WTC11 (cell line): Measurements from ENCODE around the gene CSTA. TPM values are rescaled to one million over a fixed set of nuclear protein-coding genes. Genes with fewer than 3 reads are reported as not detected.

ENCODE experiments used
- ATAC-seq: fragments of 200-7000 bp; cut with Tn5 transposase; 2 replicates; pipeline ENCODE4 v1.10.0; 2021; ENCODE audit warnings: mild to moderate bottlenecking, moderate library complexity
- CTCF ChIA-PET: fragments of 300-600 bp; sonication (Branson Sonifier 250); formaldehyde crosslinking; loops from one replicate; lab custom pipeline; 2021; ENCODE audit warnings: antibody characterized with exemption; lab: Charles Lee
- POLR2A ChIA-PET: fragments of 350-600 bp; sonication (Branson Sonifier 250); formaldehyde crosslinking; loops from one replicate; lab custom pipeline; 2021; ENCODE audit warnings: antibody characterized with exemption; lab: Charles Lee
- DNase-seq: peaks from one replicate; pipeline ENCODE4 v3.0.0; 2021; ENCODE audit warnings: low spot score
- H3K27ac Mint-ChIP-seq: 2 replicates; pipeline ENCODE4 v1.8.0; 2021; ENCODE audit warnings: mixed read lengths
- H3K27me3 Mint-ChIP-seq: 2 replicates; pipeline ENCODE4 v1.8.0; 2021; ENCODE audit warnings: low read depth, mild to moderate bottlenecking, moderate library complexity, mixed read lengths
- H3K36me3 Mint-ChIP-seq: 2 replicates; pipeline ENCODE4 v1.8.0; 2021; ENCODE audit warnings: mixed read lengths
- H3K4me1 Mint-ChIP-seq: 2 replicates; pipeline ENCODE4 v1.8.0; 2022; ENCODE audit warnings: mixed read lengths
- H3K4me3 Mint-ChIP-seq: 2 replicates; pipeline ENCODE4 v1.8.0; 2021; ENCODE audit warnings: mild to moderate bottlenecking, moderate library complexity, mixed read lengths
- H3K9me3 Mint-ChIP-seq: 2 replicates; pipeline ENCODE4 v1.8.0; 2021; ENCODE audit warnings: mixed read lengths
- AR ChIP-seq: fragments of 250-450 bp; sonication (Bioruptor Pico); IDR thresholded peaks from 2 replicates; pipeline ENCODE4 v1.9.0; 2021; ENCODE audit warnings: mild to moderate bottlenecking
- ATF1 ChIP-seq: sonication (generic); formaldehyde crosslinking; IDR thresholded peaks from 2 replicates; pipeline ENCODE4 v1.8.1; 2023; ENCODE audit warnings: mild to moderate bottlenecking, moderate library complexity, missing genetic modification reagents
- CDX4 ChIP-seq: fragments of 250-450 bp; sonication (Bioruptor Pico); IDR thresholded peaks from 2 replicates; pipeline ENCODE4 v1.9.0; 2021; ENCODE audit warnings: moderate library complexity, mild to moderate bottlenecking, inconsistent platforms, borderline replicate concordance
- CREB1 ChIP-seq: sonication (generic); formaldehyde crosslinking; IDR thresholded peaks from 2 replicates; pipeline ENCODE4 v1.8.0; 2023; ENCODE audit warnings: mild to moderate bottlenecking, missing genetic modification reagents
- E2F5 ChIP-seq: sonication (generic); formaldehyde crosslinking; IDR thresholded peaks from 2 replicates; pipeline ENCODE4 v1.8.1; 2022; ENCODE audit warnings: mild to moderate bottlenecking, moderate library complexity, missing genetic modification reagents
- ESRRA ChIP-seq: sonication (generic); formaldehyde crosslinking; IDR thresholded peaks from 2 replicates; pipeline ENCODE4 v1.8.1; 2022; ENCODE audit warnings: mild to moderate bottlenecking, missing genetic modification reagents, borderline replicate concordance
- ETV6 ChIP-seq: sonication (generic); formaldehyde crosslinking; IDR thresholded peaks from 2 replicates; pipeline ENCODE4 v1.8.1; 2022; ENCODE audit warnings: mild to moderate bottlenecking, missing genetic modification reagents
- FOXJ3 ChIP-seq: sonication (generic); formaldehyde crosslinking; IDR thresholded peaks from 2 replicates; pipeline ENCODE4 v1.9.0; 2021; ENCODE audit warnings: missing genetic modification reagents, mild to moderate bottlenecking, borderline replicate concordance
- FOXK1 ChIP-seq: sonication (generic); formaldehyde crosslinking; IDR thresholded peaks from 2 replicates; pipeline ENCODE4 v1.8.0; 2022; ENCODE audit warnings: mild to moderate bottlenecking, moderate library complexity, missing genetic modification reagents
- GTF2I ChIP-seq: fragments of 250-450 bp; sonication (Bioruptor Pico); conservative IDR thresholded peaks from 2 replicates; pipeline ENCODE4 v1.4.0; 2021; ENCODE audit warnings: mild to moderate bottlenecking
- HMGA2 ChIP-seq: fragments of 250-450 bp; sonication (Bioruptor Pico); IDR thresholded peaks from 2 replicates; pipeline ENCODE4 v1.4.0; 2021; ENCODE audit warnings: mild to moderate bottlenecking, moderate library complexity
- JUN ChIP-seq: sonication (generic); formaldehyde crosslinking; IDR thresholded peaks from 2 replicates; pipeline ENCODE4 v1.8.0; 2023; ENCODE audit warnings: mild to moderate bottlenecking, missing genetic modification reagents
- NFATC4 ChIP-seq: fragments of 250-450 bp; sonication (Bioruptor Pico); IDR thresholded peaks from 2 replicates; pipeline ENCODE4 v1.9.0; 2021; ENCODE audit warnings: mild to moderate bottlenecking
- NR3C1 ChIP-seq: sonication (generic); formaldehyde crosslinking; conservative IDR thresholded peaks from 2 replicates; pipeline ENCODE4 v1.8.1; 2023; ENCODE audit warnings: low read depth, mild to moderate bottlenecking, missing genetic modification reagents
- OVOL2 ChIP-seq: fragments of 250-450 bp; sonication (Bioruptor Pico); IDR thresholded peaks from 2 replicates; pipeline ENCODE4 v1.9.0; 2021; ENCODE audit warnings: mild to moderate bottlenecking, borderline replicate concordance
- PRRX2 ChIP-seq: fragments of 250-450 bp; sonication (Bioruptor Pico); IDR thresholded peaks from 2 replicates; pipeline ENCODE4 v1.8.0; 2021; ENCODE audit warnings: mild to moderate bottlenecking
- SMAD4 ChIP-seq: sonication (generic); formaldehyde crosslinking; IDR thresholded peaks from 2 replicates; pipeline ENCODE4 v1.8.0; 2022; ENCODE audit warnings: mild to moderate bottlenecking, missing genetic modification reagents
- SOX15 ChIP-seq: fragments of 250-450 bp; sonication (Bioruptor Pico); IDR thresholded peaks from 2 replicates; pipeline ENCODE4 v1.9.0; 2021; ENCODE audit warnings: mild to moderate bottlenecking
- TEAD1 ChIP-seq: sonication (generic); formaldehyde crosslinking; IDR thresholded peaks from 2 replicates; pipeline ENCODE4 v1.8.0; 2022; ENCODE audit warnings: mild to moderate bottlenecking, missing genetic modification reagents
- TP53 ChIP-seq: sonication (generic); formaldehyde crosslinking; IDR thresholded peaks from 2 replicates; pipeline ENCODE4 v1.8.1; 2023; ENCODE audit warnings: mild to moderate bottlenecking, missing genetic modification reagents
- ZNF138 ChIP-seq: sonication (generic); formaldehyde crosslinking; conservative IDR thresholded peaks from 2 replicates; pipeline ENCODE4 v1.8.1; 2022; ENCODE audit warnings: mild to moderate bottlenecking, moderate library complexity, missing genetic modification reagents
- ZNF281 ChIP-seq: sonication (generic); formaldehyde crosslinking; IDR thresholded peaks from 2 replicates; pipeline ENCODE4 v1.8.0; 2023; ENCODE audit warnings: mild to moderate bottlenecking, missing genetic modification reagents
- ZNF396 ChIP-seq: fragments of 250-450 bp; sonication (Bioruptor Pico); IDR thresholded peaks from 2 replicates; pipeline ENCODE4 v1.8.0; 2021; ENCODE audit warnings: mild to moderate bottlenecking, moderate library complexity, borderline replicate concordance
- ZNF532 ChIP-seq: fragments of 250-450 bp; sonication (Bioruptor Pico); IDR thresholded peaks from 2 replicates; pipeline ENCODE4 v1.9.0; 2021; ENCODE audit warnings: mild to moderate bottlenecking, borderline replicate concordance
- total RNA-seq: library from RNA; stranded (reverse); gene quantifications from 3 replicates; pipeline ENCODE4 v1.2.3, GENCODE V29; 2021

CSTA gene
- total RNA-seq, 1 experiment from 2014 or later, result not detected

GRCh38 chr3:122387709-122388108, 62.7 kb downstream of the CSTA start (continued):
- TF ChIP-seq ZNF532, result no peak
- no peak for TF ChIP-seq CREB1
- no peak for TF ChIP-seq ZNF138
- no peak for TF ChIP-seq SMAD4 (CRISPR knock-in tag)
- no peak for TF ChIP-seq FOXK1 (CRISPR knock-in tag)
- TF ChIP-seq ZNF396, result no peak
- no peak for TF ChIP-seq ETV6 (CRISPR knock-in tag)
- TF ChIP-seq FOXJ3, result no peak
- no peak for TF ChIP-seq TEAD1

- no peak overlapping the region for H3K27ac Mint-ChIP-seq
- no peaks in the 10 kb centered on the region for H3K9me3 Mint-ChIP-seq
Observed at GRCh38 chr3:122389197-122389596, 64.1 kb downstream of the CSTA start.

More at GRCh38 chr3:122389197-122389596, 64.1 kb downstream of the CSTA start:
- Mint-ChIP-seq H3K27me3 (no peaks in the 10 kb centered on the region), H3K4me3 (no peak overlapping the region), H3K36me3 (peaks cover 31% of the 10 kb centered on the region), H3K4me1 (peaks cover 36% of the 10 kb centered on the region)
- no peak for ATAC-seq
- TF ChIP-seq OVOL2 (CRISPR knock-in tag) (no peak), ZNF281 (CRISPR knock-in tag) (no peak), GTF2I (CRISPR knock-in tag) (no peak), CREB1 (no peak), ZNF396 (no peak), NR3C1 (CRISPR knock-in tag) (no peak), AR (CRISPR knock-in tag) (no peak), JUN (CRISPR knock-in tag) (no peak), ESRRA (CRISPR knock-in tag) (no peak), SOX15 (CRISPR knock-in tag) (no peak), NFATC4 (CRISPR knock-in tag) (no peak), HMGA2 (CRISPR knock-in tag) (no peak), FOXK1 (CRISPR knock-in tag) (no peak), TP53 (no peak), CDX4 (CRISPR knock-in tag) (no peak), PRRX2 (no peak), E2F5 (CRISPR knock-in tag) (no peak), ATF1 (CRISPR knock-in tag) (no peak)
- ChIA-PET CTCF (interaction anchor here (1.2 kb wide), 1 partner anchor 291 kb away, joined by 3 read pairs; no protein-coding TSS in a partner anchor), POLR2A (no interaction called here)
- DNase-seq, result no peak
